Fibroblast of lung (primary cell): Measurements from ENCODE around the gene VPS26B.

Experiments
- CTCF ChIP-seq, 2 donors: IDR thresholded peaks in 1 of 2; conservative IDR thresholded peaks in 1 of 2; 1 replicate in 1 of 2; 2 replicates in 1 of 2; pipeline ENCODE4 v1.5.1; 2011 to 2012; ENCODE audit warnings: low read length in 2 of 2, control low read depth in 1 of 2, inconsistent platforms in 1 of 2, low read depth in 1 of 2, mild to moderate bottlenecking in 1 of 2
- EZH2 ChIP-seq: IDR thresholded peaks from 2 replicates; pipeline ENCODE4 v1.5.1; 2012; ENCODE audit warnings: low read length, control low read depth, mild to moderate bottlenecking; ENCODE audit errors: missing control alignments

- TF ChIP-seq CTCF (conservative IDR thresholded peaks at IDR 0.05 in 1 of 2, IDR thresholded peaks at IDR 0.05 in 1 of 2; ENCODE audit: low read depth in 1 of 2, low read length in 2 of 2): no peak
- TF ChIP-seq EZH2: no peak
Observed at GRCh38 chr11:134260983-134261382, 36.5 kb downstream of the VPS26B start.
